CD4-positive, alpha-beta T cell treated with Interleukin-1 beta for 1 hour (primary cell): Measurements from ENCODE around the gene ARHGAP12.
"Not testable (repeated sequence)": the region's sequence is repeated elsewhere in the genome, so short reads cannot be mapped to it uniquely, and the experiment has no call there.

Experiments
- DNase-seq, 2 donors: peaks; one replicate each; pipeline ENCODE4 v3.0.0-alpha.2; 2020 to 2022

ARHGAP12 gene

GRCh38 chr10:31816318-31816717 lies 112.3 kb downstream of the ARHGAP12 start:
- no peak for DNase-seq

DNA sequence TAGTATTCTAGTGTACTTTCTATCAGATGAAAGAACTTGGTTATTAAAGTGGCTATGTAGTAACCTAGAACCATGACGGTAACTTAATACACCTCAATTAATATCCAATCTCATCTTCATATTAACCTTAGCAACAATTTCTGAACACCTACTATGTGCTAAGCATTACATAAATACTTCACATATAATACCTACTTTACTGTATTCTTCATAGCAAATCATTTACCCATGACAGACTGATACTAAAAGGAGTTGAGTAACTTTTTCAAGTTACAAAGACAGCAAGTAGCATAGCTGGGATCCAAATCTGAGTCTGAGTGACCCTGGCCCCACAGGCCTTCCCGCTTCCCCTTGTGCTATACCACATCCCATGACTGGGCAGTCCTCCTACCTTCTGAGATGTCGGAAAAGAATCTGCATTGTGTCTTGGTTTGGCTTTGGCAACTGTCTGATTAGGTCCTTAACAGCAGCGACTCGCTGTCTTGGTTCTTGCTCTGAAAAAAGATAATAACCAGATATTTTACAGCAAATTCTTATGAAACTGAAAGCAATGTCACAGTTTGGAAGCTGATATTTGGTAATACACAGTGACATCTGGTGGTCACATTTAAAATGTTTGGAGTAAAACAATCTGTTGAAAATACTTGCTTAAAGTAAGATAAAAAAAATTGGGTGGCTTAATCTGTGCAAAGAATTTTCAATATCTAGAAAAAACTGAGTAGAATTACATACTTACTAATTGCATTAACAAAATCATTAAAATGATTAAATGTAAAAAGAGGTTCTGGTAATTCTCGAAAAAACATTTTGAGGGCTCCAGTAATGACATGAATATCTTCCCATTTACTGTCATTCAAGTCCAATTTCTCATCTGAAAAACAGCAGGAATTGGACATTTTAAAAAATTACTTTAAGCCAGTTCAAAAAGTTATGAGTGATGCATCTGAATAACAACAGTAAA lies 120.1 kb downstream of the ARHGAP12 start:
- DNase-seq: peak; percentile 3 to 60

- DNase-seq: no peak
These were observed 124.2 kb downstream of the ARHGAP12 start for GRCh38 chr10:31804352-31804810.

GRCh38 chr10:31803606-31804351 lies 124.9 kb downstream of the ARHGAP12 start:
- DNase-seq: no peak

DNA sequence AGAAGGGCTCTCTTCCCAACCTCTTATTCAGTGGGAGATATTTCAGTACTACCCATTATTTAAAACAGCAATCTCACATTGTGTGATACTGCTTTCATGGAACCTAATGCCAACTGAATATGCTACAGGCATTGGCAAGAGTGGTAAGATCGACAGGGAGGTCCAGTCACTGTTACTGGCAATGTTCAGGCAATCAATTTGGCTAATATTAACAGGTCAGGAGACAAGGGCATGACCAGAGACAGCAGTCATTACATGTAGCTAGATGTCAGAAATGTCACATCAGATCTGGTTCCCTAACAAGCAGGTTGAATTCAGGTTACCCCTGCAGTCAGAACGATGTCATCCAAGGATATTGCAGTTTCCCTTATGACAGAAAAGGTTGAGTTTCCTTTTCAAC lies 129.4 kb downstream of the ARHGAP12 start:
- DNase-seq: no peak

DNA sequence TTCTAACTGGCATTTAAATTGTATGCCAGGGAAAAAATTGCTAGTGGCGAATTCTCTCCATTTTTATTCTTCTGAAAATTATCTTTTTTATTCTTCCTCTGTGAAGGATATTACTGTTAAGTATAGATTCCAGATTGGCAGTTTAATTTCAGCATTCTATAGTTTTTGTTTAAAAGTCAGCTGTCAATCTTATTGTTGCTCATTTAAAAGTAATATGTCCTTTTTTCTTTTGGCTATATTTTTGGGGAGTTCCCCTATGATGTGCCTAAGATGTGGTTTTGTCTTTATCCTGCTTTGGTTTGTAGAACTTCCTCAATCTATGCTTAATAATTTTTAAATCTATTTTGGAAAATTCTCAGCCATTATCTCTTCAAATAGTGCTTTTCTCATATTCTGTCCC lies 135.9 kb downstream of the ARHGAP12 start:
- DNase-seq: no peak

DNA sequence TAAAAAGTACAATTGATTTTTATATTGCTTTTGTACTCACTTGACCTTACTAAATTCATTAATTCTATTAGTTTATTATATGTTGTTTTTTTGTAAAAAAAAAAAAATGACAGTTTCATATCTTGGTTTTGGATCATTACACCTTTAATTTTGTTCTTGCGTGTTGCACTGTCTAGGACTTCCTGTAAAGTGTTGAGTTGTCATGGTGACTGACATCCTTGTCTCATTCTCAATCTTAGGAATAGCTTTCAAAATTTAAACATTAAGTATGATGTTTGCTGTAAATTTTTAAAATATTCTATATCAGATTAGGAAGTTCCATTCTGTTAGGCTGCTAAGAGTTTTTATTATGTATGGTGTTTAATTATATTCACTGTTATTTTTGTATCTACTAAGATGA lies 139.1 kb downstream of the ARHGAP12 start:
- DNase-seq: peak in 1 of 2 donors; percentile 25

DNA sequence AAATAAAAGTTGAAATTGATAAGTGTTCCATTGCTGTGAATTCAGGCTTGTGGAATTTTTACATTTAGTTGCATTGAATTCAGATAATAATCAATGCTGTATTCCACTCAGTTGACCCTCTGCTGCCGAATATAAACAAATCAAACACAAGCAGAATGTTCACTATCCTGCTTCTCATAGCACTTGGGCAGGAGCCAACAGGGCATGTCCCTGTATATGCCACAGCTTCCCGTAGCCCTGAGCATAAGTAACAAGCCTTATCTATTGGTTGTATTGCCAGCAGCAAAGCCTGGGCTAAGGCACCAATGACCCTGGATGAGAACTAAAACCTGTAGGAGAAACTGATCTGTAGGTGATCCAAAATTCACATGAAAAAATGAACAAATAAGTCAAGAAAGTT lies 145.9 kb downstream of the ARHGAP12 start:
- DNase-seq: no peak

DNA sequence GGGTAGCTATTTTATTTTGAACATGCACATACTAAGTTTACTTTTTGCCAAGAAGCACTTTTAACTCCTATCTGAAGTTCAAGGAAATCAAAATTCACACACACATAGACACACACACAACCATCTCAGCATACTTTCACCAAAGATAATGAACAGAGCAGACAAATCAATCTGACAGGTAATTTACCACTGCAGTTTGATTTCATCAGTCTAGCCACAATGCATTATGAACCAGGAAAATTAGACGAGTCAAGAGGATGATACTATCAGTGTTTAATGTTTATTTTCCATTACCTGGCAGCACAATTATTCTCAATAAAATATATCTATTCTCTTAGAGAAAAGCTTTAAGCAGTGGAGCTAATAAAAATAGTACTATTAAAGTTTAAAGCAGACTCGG lies 147.9 kb downstream of the ARHGAP12 start:
- no peak for DNase-seq

DNA sequence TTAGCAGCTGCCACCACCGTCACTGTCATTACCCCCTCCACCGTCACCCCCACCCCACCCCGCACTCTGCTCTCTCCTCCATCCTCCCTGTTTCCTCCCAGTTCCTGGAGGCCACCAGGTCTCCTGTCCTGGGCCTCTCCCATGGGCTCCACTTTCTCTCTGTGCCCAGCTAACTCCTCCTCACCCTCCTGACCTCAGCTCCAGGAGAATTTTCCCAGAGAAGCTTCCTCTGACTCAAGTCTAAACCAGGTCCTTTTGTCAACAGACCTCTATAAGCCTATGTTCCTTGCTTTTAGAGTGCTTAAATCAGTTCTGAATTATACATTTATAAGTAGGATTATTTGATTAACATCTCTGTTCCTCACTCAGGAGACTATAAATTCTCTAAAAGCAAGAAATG lies 150.0 kb downstream of the ARHGAP12 start:
- DNase-seq: no peak

GRCh38 chr10:31776159-31776558 lies 152.5 kb downstream of the ARHGAP12 start:
- DNase-seq: no peak

GRCh38 chr10:31774928-31775650 lies 153.5 kb downstream of the ARHGAP12 start:
- no peak for DNase-seq

DNA sequence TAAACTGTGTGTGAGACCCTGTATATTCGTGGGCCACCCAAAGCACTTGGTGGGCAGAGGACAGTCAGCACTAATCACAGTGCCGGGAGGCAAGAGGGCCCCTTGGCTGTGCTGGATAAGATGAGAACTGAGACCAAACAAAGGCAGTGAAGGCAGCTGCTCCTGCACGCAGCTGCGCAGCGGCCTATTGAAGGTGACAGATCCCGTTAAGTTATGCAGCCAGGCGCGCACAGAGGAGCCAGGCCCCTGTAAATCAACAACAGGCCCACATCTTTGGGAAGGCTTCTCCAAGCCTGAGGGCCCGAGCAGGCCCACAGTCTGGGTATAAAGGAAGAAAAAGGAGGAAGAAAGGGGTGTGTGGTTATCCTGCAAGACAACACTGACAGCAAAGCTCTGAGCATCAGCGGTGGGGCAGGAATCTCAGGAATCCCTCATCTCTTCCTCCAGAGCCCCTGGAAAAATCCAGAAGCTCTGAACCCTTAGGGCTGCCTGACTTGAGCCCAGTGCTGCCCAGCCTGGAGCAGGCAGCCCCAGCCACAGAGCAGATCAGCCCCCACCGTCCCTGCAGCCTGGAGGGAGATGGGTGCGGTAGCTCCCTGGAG lies 154.2 kb downstream of the ARHGAP12 start:
- DNase-seq: no peak

DNA sequence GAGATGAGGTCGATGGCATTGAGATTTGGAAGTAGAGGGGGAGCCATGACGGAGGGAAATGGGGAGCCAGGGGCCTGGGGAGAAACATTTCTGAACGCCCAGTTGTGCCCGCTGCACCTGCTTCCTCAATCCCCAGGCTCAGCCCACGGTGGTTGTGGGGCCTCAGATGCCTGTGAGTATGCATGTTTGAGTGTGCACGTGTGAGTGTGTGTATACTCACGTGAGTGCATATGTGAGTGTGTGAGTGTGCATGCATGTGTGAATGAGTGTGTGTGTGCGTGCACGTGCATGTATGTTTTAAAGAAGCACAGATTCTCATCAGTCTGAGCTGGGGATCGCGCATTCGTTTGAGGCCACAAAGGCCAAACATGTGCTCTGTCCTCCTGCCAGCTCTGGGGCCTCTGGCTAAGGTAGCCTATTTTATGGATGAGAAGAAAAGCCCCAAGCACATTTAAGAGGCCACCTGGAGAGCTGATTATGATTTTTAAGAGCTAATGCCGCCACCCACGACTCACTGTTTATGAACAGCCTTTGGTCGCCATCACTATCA lies 154.8 kb downstream of the ARHGAP12 start:
- no peak for DNase-seq

GRCh38 chr10:31771331-31771831 lies 157.2 kb downstream of the ARHGAP12 start:
- no peak for DNase-seq

GRCh38 chr10:31770307-31770902 lies 158.2 kb downstream of the ARHGAP12 start:
- peak; percentile 61 to 63 for DNase-seq

- no peak for DNase-seq
These were observed 159.1 kb downstream of the ARHGAP12 start for GRCh38 chr10:31769564-31769963.

DNA sequence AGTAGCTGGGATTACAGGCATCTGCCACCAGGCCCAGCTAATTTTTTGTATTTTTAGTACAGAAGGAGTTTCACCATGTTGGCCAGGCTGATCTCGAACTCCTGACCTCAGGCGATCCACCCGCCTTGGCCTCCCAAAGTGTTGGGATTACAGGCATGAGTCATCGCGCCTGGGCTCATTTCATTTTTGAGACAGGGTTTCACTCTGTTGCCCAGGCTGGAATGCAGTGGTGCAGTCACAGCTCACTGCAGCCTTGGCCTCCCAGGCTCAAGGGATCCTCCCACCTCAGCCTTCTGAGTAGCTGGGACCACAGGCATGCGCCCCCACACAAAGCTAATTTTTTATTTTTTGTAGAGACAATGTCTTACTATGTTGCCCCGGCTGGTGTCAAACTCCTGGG lies 159.7 kb downstream of the ARHGAP12 start:
- not testable (repeated sequence) for DNase-seq

GRCh38 chr10:31768467-31768866 lies 160.2 kb downstream of the ARHGAP12 start:
- no peak for DNase-seq

- no peak for DNase-seq
These were observed 163.1 kb downstream of the ARHGAP12 start for GRCh38 chr10:31765541-31765940.

GRCh38 chr10:31762316-31762715 lies 166.3 kb downstream of the ARHGAP12 start:
- no peak for DNase-seq

GRCh38 chr10:31761156-31761555 lies 167.5 kb downstream of the ARHGAP12 start:
- no peak for DNase-seq
